Liver (tissue), 9 donors: ENCODE data around the gene IFNA1. TPM values are rescaled to one million over a fixed set of nuclear protein-coding genes. Genes with fewer than 3 reads are reported as not detected.

Experiments used
- DNase-seq: peaks from one replicate; pipeline ENCODE4 v3.0.0-alpha.2; 2017; ENCODE audit warnings: low spot score
- H3K27ac ChIP-seq, 2 donors: one replicate each; pipeline ENCODE4 v1.7.0; 2013; ENCODE audit warnings: inconsistent platforms in 2 of 2, low read length in 2 of 2, control low read depth in 1 of 2, low read depth in 1 of 2, mild to moderate bottlenecking in 1 of 2
- H3K27me3 ChIP-seq, 4 donors: one replicate each; pipeline versions ENCODE4 v1.6.1 to v1.7.0; 2013; ENCODE audit warnings: low read length in 3 of 4, inconsistent platforms in 1 of 4, mild to moderate bottlenecking in 1 of 4, moderate library complexity in 1 of 4; ENCODE audit not compliant: control insufficient read depth in 4 of 4, insufficient read depth in 4 of 4
- H3K36me3 ChIP-seq, 4 donors: one replicate each; pipeline versions ENCODE4 v1.6.1 to v1.7.0; 2013; ENCODE audit warnings: low read length in 3 of 4, mild to moderate bottlenecking in 3 of 4, low read depth in 1 of 4, moderate library complexity in 1 of 4; ENCODE audit not compliant: control insufficient read depth in 4 of 4, insufficient read depth in 3 of 4
- H3K4me1 ChIP-seq, 4 donors: one replicate each; pipeline versions ENCODE4 v1.6.1 to v1.7.0; 2013; ENCODE audit warnings: low read length in 3 of 4, mild to moderate bottlenecking in 3 of 4, moderate library complexity in 1 of 4; ENCODE audit not compliant: control insufficient read depth in 4 of 4, insufficient read depth in 4 of 4
- H3K4me3 ChIP-seq, 3 donors: one replicate each; pipeline versions ENCODE4 v1.6.1 to v1.7.0; 2013; ENCODE audit warnings: low read length in 3 of 3, control low read depth in 1 of 3, low read depth in 1 of 3, mild to moderate bottlenecking in 1 of 3
- H3K9ac ChIP-seq, 2 donors: one replicate each; pipeline ENCODE4 v1.7.0; 2013; ENCODE audit warnings: low read length in 2 of 2, mild to moderate bottlenecking in 2 of 2, moderate library complexity in 2 of 2, control low read depth in 1 of 2, low read depth in 1 of 2
- H3K9me3 ChIP-seq, 4 donors: one replicate each; pipeline versions ENCODE4 v1.6.1 to v1.7.0; 2013; ENCODE audit warnings: low read length in 3 of 4; ENCODE audit not compliant: control insufficient read depth in 4 of 4
- CTCF ChIP-seq: fragments of 150-350 bp; IDR thresholded peaks from 2 replicates; pipeline ENCODE4 v1.5.1; 2017; ENCODE audit warnings: improper control_type of control experiment, low read depth, low read length; ENCODE audit not compliant: missing input control
- EGR1 ChIP-seq, 2 donors: IDR thresholded peaks; 2 replicates each; pipeline ENCODE4 v1.6.1; 2016 to 2018; ENCODE audit warnings: antibody characterized with exemption in 2 of 2, low read depth in 2 of 2
- FOXA1 ChIP-seq: IDR thresholded peaks from 2 replicates; pipeline ENCODE4 v1.6.1; 2016; ENCODE audit warnings: antibody characterized with exemption
- FOXA2 ChIP-seq: IDR thresholded peaks from 2 replicates; pipeline ENCODE4 v1.6.1; 2016; ENCODE audit warnings: antibody characterized with exemption
- GABPA ChIP-seq, 2 donors: IDR thresholded peaks in 1 of 2; conservative IDR thresholded peaks in 1 of 2; 2 replicates each; pipeline ENCODE4 v1.6.1; 2016; ENCODE audit warnings: antibody characterized with exemption in 2 of 2, mild to moderate bottlenecking in 1 of 2, moderate library complexity in 1 of 2
- JUND ChIP-seq, 2 donors: IDR thresholded peaks; 2 replicates each; pipeline ENCODE4 v1.6.1; 2016; ENCODE audit warnings: antibody characterized with exemption in 2 of 2
- MAX ChIP-seq: IDR thresholded peaks from 2 replicates; pipeline ENCODE4 v1.6.1; 2016; ENCODE audit warnings: antibody characterized with exemption
- NR2F2 ChIP-seq: IDR thresholded peaks from 2 replicates; pipeline ENCODE4 v1.6.1; 2016; ENCODE audit warnings: antibody characterized with exemption
- REST ChIP-seq: IDR thresholded peaks from 2 replicates; pipeline ENCODE4 v1.6.1; 2016; ENCODE audit warnings: antibody characterized with exemption, mild to moderate bottlenecking
- RXRA ChIP-seq, 2 donors: IDR thresholded peaks; 2 replicates each; pipeline ENCODE4 v1.6.1; 2017 to 2018; ENCODE audit warnings: antibody characterized with exemption in 2 of 2, mild to moderate bottlenecking in 1 of 2
- SP1 ChIP-seq: IDR thresholded peaks from 2 replicates; pipeline ENCODE4 v1.6.1; 2018; ENCODE audit warnings: antibody characterized with exemption, mild to moderate bottlenecking
- TAF1 ChIP-seq: conservative IDR thresholded peaks from 2 replicates; pipeline ENCODE4 v1.6.1; 2016; ENCODE audit warnings: antibody characterized with exemption, mild to moderate bottlenecking
- YY1 ChIP-seq: IDR thresholded peaks from 2 replicates; pipeline ENCODE4 v1.6.1; 2016; ENCODE audit warnings: antibody characterized with exemption, mild to moderate bottlenecking
- ZBTB33 ChIP-seq: IDR thresholded peaks from 2 replicates; pipeline ENCODE4 v1.6.1; 2016; ENCODE audit warnings: antibody characterized with exemption
- WGBS: extraction: QIAGEN DNeasy Blood & Tissue Kit; methylation state at CpG from one replicate; pipeline ENCODE4 v1.1.7; 2013; 5-methylcytosine and 5-hydroxymethylcytosine counted together
- polyA plus RNA-seq, 2 donors: library from polyadenylated mRNA; stranded (reverse) in 1 of 2; unstranded in 1 of 2; fragments of 200-250 nt in 1 of 2; fragments of >200 nt in 1 of 2; fragmentation: Nextera tagmentation in 1 of 2; extraction: Ambion mirVana in 1 of 2; gene quantifications; one replicate each; pipeline versions ENCODE4 v1.2.1 to v1.2.3, GENCODE V29; 2013 to 2015
- total RNA-seq, 2 donors: library from RNA; depleted of rRNA; stranded (reverse); fragments of >200 nt; gene quantifications; one replicate each; pipeline ENCODE4 v1.2.3, GENCODE V29; 2014
- donor health status: healthy.
- donor health status: healthy.
- donor health status: healthy.
- donor health status: healthy.
- donor health status: healthy.

The IFNA1 gene
- total and polyA plus RNA-seq, 4 donors = not detected

- TF ChIP-seq RXRA (IDR thresholded peaks at IDR 0.05) = no peak
- no peak for TF ChIP-seq CTCF
- no peak for TF ChIP-seq NR2F2
- no peak for TF ChIP-seq TAF1
- TF ChIP-seq REST = no peak
- no peak for TF ChIP-seq SP1
- Histone ChIP-seq H3K27me3 (peaks cover 0 to 11% (median 2%) of the 10 kb centered on the region in 4 donors), H3K27ac (no peak overlapping the region), H3K9ac (no peak overlapping the region), H3K4me1 (no peaks in the 10 kb centered on the region), H3K36me3 (no peaks in the 10 kb centered on the region), H3K9me3 (no peaks in the 10 kb centered on the region), H3K4me3 (no peak overlapping the region)
- DNase-seq = no peak
These were observed 28.1 kb upstream of the IFNA1 start for GRCh38 chr9:21412107-21412506.

GRCh38 chr9:21413151-21413550, 27.1 kb upstream of the IFNA1 start:
- WGBS = 89% methylated on average over 4 of the region's 4 CpGs
- Histone ChIP-seq H3K4me1 (no peaks in the 10 kb centered on the region), H3K9me3 (no peaks in the 10 kb centered on the region), H3K9ac (no peak overlapping the region), H3K36me3 (no peaks in the 10 kb centered on the region), H3K27me3 (peaks cover 0 to 11% (median 2%) of the 10 kb centered on the region in 4 donors), H3K27ac (no peak overlapping the region), H3K4me3 (no peak overlapping the region)
- DNase-seq = no peak
- TF ChIP-seq TAF1 (no peak), MAX (no peak), FOXA2 (no peak), JUND (IDR thresholded peaks at IDR 0.05) (no peak), RXRA (IDR thresholded peaks at IDR 0.05) (no peak), GABPA (IDR thresholded peaks at IDR 0.05 in 1 of 2, conservative IDR thresholded peaks at IDR 0.05 in 1 of 2) (no peak), FOXA1 (no peak), SP1 (no peak), NR2F2 (no peak), ZBTB33 (no peak), EGR1 (IDR thresholded peaks at IDR 0.05; ENCODE audit: low read depth in 2 of 2) (no peak), YY1 (no peak)
